MM.1S (cell line): ENCODE results near the gene SYNGR2.

ENCODE experiments used
- DNase-seq: peaks from one replicate; pipeline ENCODE4 v3.0.0-alpha.2; 2015
- H2AFZ ChIP-seq: fragments of 300-600 bp; sonication (generic); 2 replicates; pipeline ENCODE4 v1.6.0; 2016; ENCODE audit warnings: antibody characterized with exemption, low read length
- H3F3A ChIP-seq: fragments of 300-600 bp; sonication (generic); 2 replicates; pipeline ENCODE4 v1.6.1; 2016; ENCODE audit warnings: mild to moderate bottlenecking, antibody characterized with exemption, low read length, moderate library complexity, mixed read lengths; ENCODE audit not compliant: insufficient read depth
- H3K27ac ChIP-seq: fragments of 300-600 bp; sonication (generic); 2 replicates; pipeline ENCODE4 v1.5.1; 2016; ENCODE audit warnings: mild to moderate bottlenecking, low read length
- H3K27me3 ChIP-seq: fragments of 300-600 bp; sonication (generic); replicated peaks from 2 replicates; pipeline ENCODE4 v1.6.0; 2016; ENCODE audit warnings: low read length; ENCODE audit not compliant: insufficient read depth
- H3K36me3 ChIP-seq: fragments of 300-600 bp; sonication (generic); replicated peaks from 2 replicates; pipeline ENCODE4 v1.6.1; 2016; ENCODE audit warnings: mild to moderate bottlenecking, low read length, mixed read lengths; ENCODE audit not compliant: insufficient read depth
- H3K4me1 ChIP-seq: fragments of 300-600 bp; sonication (generic); 2 replicates; pipeline ENCODE4 v1.6.1; 2016; ENCODE audit warnings: low read length, mixed read lengths
- H3K4me2 ChIP-seq: fragments of 300-600 bp; sonication (generic); 2 replicates; pipeline ENCODE4 v1.6.0; 2016; ENCODE audit warnings: low read depth, low read length
- H3K4me3 ChIP-seq: fragments of 300-600 bp; sonication (generic); 2 replicates; pipeline ENCODE4 v1.5.1; 2016; ENCODE audit warnings: low read length, mixed read lengths
- H3K79me2 ChIP-seq: fragments of 300-600 bp; sonication (generic); 2 replicates; pipeline ENCODE4 v1.6.1; 2016; ENCODE audit warnings: mixed run types, low read length, mixed read lengths
- H3K9ac ChIP-seq: fragments of 300-600 bp; sonication (generic); 2 replicates; pipeline ENCODE4 v1.6.1; 2016; ENCODE audit warnings: low read length, mixed read lengths
- H3K9me2 ChIP-seq: fragments of 300-600 bp; sonication (generic); replicated peaks from 2 replicates; pipeline ENCODE4 v1.6.1; 2016; ENCODE audit warnings: mild to moderate bottlenecking, low read length, mixed read lengths; ENCODE audit not compliant: insufficient read depth
- H3K9me3 ChIP-seq: fragments of 300-600 bp; sonication (generic); replicated peaks from 2 replicates; pipeline ENCODE4 v1.6.1; 2016; ENCODE audit warnings: mild to moderate bottlenecking, low read length, mixed read lengths; ENCODE audit not compliant: insufficient read depth
- H4K20me1 ChIP-seq: fragments of 300-600 bp; sonication (generic); 2 replicates; pipeline ENCODE4 v1.6.1; 2016; ENCODE audit warnings: mild to moderate bottlenecking, low read length, moderate library complexity, mixed read lengths; ENCODE audit not compliant: insufficient read depth
- EZH2 ChIP-seq: fragments of 300-600 bp; sonication (generic); optimal IDR thresholded peaks from 2 replicates; pipeline ENCODE3; 2017; ENCODE audit warnings: low read depth, mild to moderate bottlenecking, antibody characterized with exemption, low read length, mixed read lengths
- EZH2phosphoT487 ChIP-seq: fragments of 300-600 bp; sonication (generic); IDR thresholded peaks from 2 replicates; pipeline ENCODE4 v1.6.1; 2018; ENCODE audit warnings: antibody characterized with exemption, low read length
- TF ChIP-seq, protein P1 (sequence below): fragments of 300-600 bp; sonication (generic); IDR thresholded peaks from 2 replicates; pipeline ENCODE4 v1.5.1; 2016; ENCODE audit warnings: antibody characterized with exemption, low read length, mixed read lengths

Gene SYNGR2

DNA sequence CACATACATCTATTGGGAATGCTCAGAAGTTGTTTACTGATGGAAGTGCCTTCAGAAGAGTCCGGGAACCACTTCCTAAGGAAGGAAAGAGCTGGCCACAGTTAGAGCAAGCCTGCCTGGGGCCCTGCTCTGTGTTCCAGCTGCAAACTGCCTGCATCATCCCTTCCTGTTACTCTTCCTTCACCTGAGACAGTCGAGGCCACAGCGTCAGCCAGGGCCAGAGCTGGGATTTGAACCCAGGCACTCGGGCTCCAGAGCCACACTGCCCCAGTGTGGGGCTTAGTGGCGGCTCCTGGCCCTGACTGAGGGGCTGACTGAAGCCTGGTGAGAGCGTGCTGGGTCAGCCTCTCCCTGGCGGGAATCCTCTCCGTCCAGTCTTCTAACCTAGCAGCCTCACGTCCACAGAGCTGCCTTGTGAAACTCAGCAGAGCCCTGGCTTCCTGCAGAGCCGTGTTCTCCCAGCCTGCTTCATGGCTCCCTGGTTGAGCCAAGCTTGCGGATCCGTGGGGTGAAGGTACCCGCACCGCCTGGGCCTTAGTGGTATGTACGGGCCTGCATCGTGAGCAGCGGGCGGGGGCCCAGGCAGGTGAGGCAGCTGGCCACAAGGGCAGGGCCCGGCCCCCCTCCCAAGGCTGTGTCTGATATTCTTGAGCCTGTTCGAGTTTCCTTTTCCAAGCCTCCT lies 26.8 kb upstream of the SYNGR2 start:
- no peak overlapping the region for H3K4me3 ChIP-seq
- no peak overlapping the region; the same call in 1 of the 2 replicates for H3K27ac ChIP-seq
- H3K27me3 ChIP-seq: no peaks in the 10 kb centered on the region
- H4K20me1 ChIP-seq: 0 out of 2 replicates have a peak, but pooled peaks cover 2% of the 10 kb centered on the region
- H3K9me2 ChIP-seq: no peaks in the 10 kb centered on the region
- TF ChIP-seq EZH2phosphoT487 (no peak), EZH2 (no peak)
- TF ChIP-seq, protein P1, sequence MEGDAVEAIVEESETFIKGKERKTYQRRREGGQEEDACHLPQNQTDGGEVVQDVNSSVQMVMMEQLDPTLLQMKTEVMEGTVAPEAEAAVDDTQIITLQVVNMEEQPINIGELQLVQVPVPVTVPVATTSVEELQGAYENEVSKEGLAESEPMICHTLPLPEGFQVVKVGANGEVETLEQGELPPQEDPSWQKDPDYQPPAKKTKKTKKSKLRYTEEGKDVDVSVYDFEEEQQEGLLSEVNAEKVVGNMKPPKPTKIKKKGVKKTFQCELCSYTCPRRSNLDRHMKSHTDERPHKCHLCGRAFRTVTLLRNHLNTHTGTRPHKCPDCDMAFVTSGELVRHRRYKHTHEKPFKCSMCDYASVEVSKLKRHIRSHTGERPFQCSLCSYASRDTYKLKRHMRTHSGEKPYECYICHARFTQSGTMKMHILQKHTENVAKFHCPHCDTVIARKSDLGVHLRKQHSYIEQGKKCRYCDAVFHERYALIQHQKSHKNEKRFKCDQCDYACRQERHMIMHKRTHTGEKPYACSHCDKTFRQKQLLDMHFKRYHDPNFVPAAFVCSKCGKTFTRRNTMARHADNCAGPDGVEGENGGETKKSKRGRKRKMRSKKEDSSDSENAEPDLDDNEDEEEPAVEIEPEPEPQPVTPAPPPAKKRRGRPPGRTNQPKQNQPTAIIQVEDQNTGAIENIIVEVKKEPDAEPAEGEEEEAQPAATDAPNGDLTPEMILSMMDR: no peak
- H3K9me3 ChIP-seq: no peaks in the 10 kb centered on the region
- no peak overlapping the region for H2AFZ ChIP-seq
- no peak for DNase-seq
- no peaks in the 10 kb centered on the region for H3K36me3 ChIP-seq
- peaks cover 74% of the 10 kb centered on the region for H3F3A ChIP-seq
- H3K9ac ChIP-seq: no peak overlapping the region
- peaks cover 49% of the 10 kb centered on the region for H3K4me1 ChIP-seq
- peak overlapping the region; percentile 22; the same call in 1 of the 2 replicates for H3K4me2 ChIP-seq
- peaks cover 8% of the 10 kb centered on the region; the same call in 1 of the 2 replicates for H3K79me2 ChIP-seq

DNA sequence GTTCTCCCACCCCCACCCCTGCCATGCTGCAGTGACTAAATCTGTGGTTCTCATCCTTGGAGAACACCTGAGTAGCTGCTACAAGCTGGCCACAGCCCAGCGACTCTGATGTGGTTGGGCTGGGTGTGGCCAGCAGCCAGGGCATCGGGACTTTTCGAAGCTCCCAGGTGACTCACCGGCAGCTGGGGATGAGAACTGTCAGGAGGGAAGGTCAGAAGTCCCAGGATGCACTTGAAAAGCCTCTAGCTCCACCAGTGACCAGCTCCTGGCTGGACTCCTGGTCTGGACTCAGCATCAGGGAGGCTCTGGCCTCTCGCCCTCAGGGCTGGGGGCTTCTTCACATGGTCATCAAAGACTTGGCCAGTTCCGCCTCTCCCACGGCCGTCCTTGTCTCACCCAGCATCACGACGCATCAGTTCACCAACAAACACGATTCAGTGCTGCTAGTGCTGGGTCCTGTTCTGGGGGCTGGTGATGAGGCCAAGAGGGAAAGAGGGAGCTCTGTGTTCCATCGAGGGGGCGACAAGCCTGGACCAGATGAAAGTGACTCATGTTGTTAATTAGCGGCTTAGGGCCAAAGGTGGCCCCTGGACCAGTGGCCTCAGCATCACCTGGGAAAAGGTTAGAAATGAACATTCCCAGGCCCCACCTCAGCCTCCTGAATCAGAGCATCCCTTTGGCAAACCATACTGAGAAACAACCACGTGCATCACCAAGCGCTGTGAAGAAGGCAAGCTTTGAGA lies 26.1 kb upstream of the SYNGR2 start:
- DNase-seq: no peak
- peaks cover 56% of the 10 kb centered on the region for H3K4me1 ChIP-seq
- H3K36me3 ChIP-seq: no peaks in the 10 kb centered on the region
- 0 out of 2 replicates have a peak, but pooled peaks cover 2% of the 10 kb centered on the region for H4K20me1 ChIP-seq
- TF ChIP-seq, protein P1: no peak
- TF ChIP-seq EZH2 (no peak), EZH2phosphoT487 (no peak)
- no peaks in the 10 kb centered on the region for H3K9me3 ChIP-seq
- no peak overlapping the region; the same call in 1 of the 2 replicates for H3K27ac ChIP-seq
- H3K4me2 ChIP-seq: no peak overlapping the region
- H3K4me3 ChIP-seq: no peak overlapping the region
- no peaks in the 10 kb centered on the region for H3K9me2 ChIP-seq
- H2AFZ ChIP-seq: no peak overlapping the region
- H3K9ac ChIP-seq: no peak overlapping the region
- H3F3A ChIP-seq: peaks cover 66% of the 10 kb centered on the region
- H3K79me2 ChIP-seq: peaks cover 7% of the 10 kb centered on the region; the same call in 1 of the 2 replicates
- no peaks in the 10 kb centered on the region for H3K27me3 ChIP-seq

DNA sequence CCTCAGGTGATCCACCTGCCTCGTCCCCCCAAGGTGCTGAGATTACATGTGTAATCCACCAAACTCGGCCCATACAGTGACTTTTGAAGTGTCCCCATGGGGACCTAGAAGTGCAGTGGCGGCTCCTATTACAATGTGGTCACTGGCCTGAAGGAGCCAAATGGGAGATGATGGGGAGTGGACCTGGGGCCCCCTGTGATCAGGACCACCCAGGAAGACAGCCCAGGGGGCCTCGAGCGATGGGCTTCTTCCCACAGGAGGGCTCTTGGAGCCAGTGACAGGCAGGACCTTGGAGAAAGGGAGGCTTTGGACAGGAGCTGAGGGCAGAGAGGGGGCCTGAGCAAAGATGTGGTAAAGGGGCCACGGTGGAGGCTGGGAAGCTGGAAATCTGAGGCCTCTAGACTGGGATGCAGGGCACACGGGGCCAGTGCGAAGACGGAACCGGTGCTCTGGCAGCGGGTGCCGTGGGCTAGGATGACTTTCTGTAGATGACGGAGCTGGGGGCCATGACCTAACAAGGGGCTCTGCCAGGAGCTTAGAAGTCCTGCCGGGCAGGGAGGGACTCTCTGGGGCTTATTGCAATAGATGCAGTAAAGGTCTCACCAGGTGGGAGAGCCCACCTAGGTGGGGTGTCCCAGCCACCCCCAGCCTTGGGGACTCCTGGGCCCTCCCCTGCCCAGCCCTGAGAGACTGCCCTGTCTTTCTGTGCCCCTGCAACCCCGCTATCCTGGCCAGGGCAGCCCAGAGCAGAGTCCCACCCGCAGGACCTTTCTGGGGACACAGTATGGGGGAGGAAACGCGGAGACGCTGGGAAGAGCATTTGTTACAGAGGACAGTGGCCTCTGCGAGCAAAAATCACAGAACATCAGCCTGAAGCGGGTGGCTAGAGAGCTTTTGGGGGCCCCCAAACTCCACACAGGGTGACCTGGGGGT lies 24.9 kb upstream of the SYNGR2 start:
- peaks cover 62% of the 10 kb centered on the region for H3F3A ChIP-seq
- peak overlapping the region; percentile 48; the same call in 1 of the 2 replicates for H3K4me2 ChIP-seq
- TF ChIP-seq EZH2phosphoT487: no peak
- no peak for TF ChIP-seq EZH2
- TF ChIP-seq, protein P1: no peak
- H3K9me2 ChIP-seq: no peaks in the 10 kb centered on the region
- peak overlapping the region; percentile 7; the same call in 1 of the 2 replicates for H3K9ac ChIP-seq
- no peak overlapping the region for H2AFZ ChIP-seq
- H3K27ac ChIP-seq: peak overlapping the region; percentile 80; the same call in 1 of the 2 replicates
- no peak overlapping the region for H3K4me3 ChIP-seq
- peaks cover 68% of the 10 kb centered on the region for H3K4me1 ChIP-seq
- DNase-seq: no peak
- H4K20me1 ChIP-seq: 0 out of 2 replicates have a peak, but pooled peaks cover 2% of the 10 kb centered on the region
- no peaks in the 10 kb centered on the region for H3K36me3 ChIP-seq
- no peaks in the 10 kb centered on the region for H3K27me3 ChIP-seq
- H3K9me3 ChIP-seq: no peaks in the 10 kb centered on the region
- H3K79me2 ChIP-seq: peaks cover 3% of the 10 kb centered on the region; the same call in 1 of the 2 replicates
